Neural progenitor cell (in vitro differentiated cells): ENCODE measurements around the gene CD300LG. TPM values are rescaled to one million over a fixed set of nuclear protein-coding genes. Genes with fewer than 3 reads are reported as not detected.

Experiments
- DNase-seq: peaks from one replicate; pipeline ENCODE4 v3.0.0-alpha.2; 2016; ENCODE audit warnings: low spot score
- H2AFZ ChIP-seq: fragments of 200-600 bp; sonication (generic); replicated peaks from 2 replicates; pipeline ENCODE4 v1.6.1; 2016; ENCODE audit warnings: antibody characterized with exemption
- H3F3A ChIP-seq: fragments of 200-600 bp; sonication (generic); 2 replicates; pipeline ENCODE4 v1.6.1; 2016; ENCODE audit warnings: antibody characterized with exemption, low read depth
- H3K27ac ChIP-seq: fragments of 200-600 bp; sonication (generic); 2 replicates; pipeline ENCODE4 v1.5.1; 2016; ENCODE audit warnings: mild to moderate bottlenecking
- H3K27me3 ChIP-seq: fragments of 200-600 bp; sonication (generic); 2 replicates; pipeline ENCODE4 v1.6.1; 2016; ENCODE audit warnings: mild to moderate bottlenecking, moderate library complexity
- H3K36me3 ChIP-seq: fragments of 200-600 bp; sonication (generic); 2 replicates; pipeline ENCODE4 v1.5.1; 2016
- H3K4me1 ChIP-seq: fragments of 200-600 bp; sonication (generic); 2 replicates; pipeline ENCODE4 v1.6.1; 2016; ENCODE audit warnings: mixed run types
- H3K4me2 ChIP-seq: fragments of 200-600 bp; sonication (generic); 2 replicates; pipeline ENCODE4 v1.6.1; 2016
- H3K4me3 ChIP-seq: fragments of 200-600 bp; sonication (generic); 2 replicates; pipeline ENCODE4 v1.5.1; 2016
- H3K79me2 ChIP-seq: fragments of 200-600 bp; sonication (generic); 2 replicates; pipeline ENCODE4 v1.6.1; 2016; ENCODE audit warnings: low read depth
- H3K9ac ChIP-seq: fragments of 200-600 bp; sonication (generic); 2 replicates; pipeline ENCODE4 v1.6.1; 2016
- H3K9me3 ChIP-seq: fragments of 200-600 bp; sonication (generic); 2 replicates; pipeline ENCODE4 v1.5.1; 2016; ENCODE audit warnings: low read depth
- H4K20me1 ChIP-seq: fragments of 200-600 bp; sonication (generic); 2 replicates; pipeline ENCODE4 v1.6.1; 2016; ENCODE audit warnings: low read depth
- H3K27ac Mint-ChIP-seq: 3 replicates; pipeline ENCODE4 v1.8.0; 2021; ENCODE audit warnings: mixed read lengths
- H3K27me3 Mint-ChIP-seq: 2 replicates; pipeline ENCODE4 v1.8.0; 2022; ENCODE audit warnings: low read depth, mild to moderate bottlenecking, inconsistent platforms, moderate library complexity, mixed read lengths; ENCODE audit not compliant: insufficient read depth
- H3K36me3 Mint-ChIP-seq: 3 replicates; pipeline ENCODE4 v1.8.0; 2021; ENCODE audit warnings: mixed read lengths
- H3K4me1 Mint-ChIP-seq: 3 replicates; pipeline ENCODE4 v1.8.0; 2021; ENCODE audit warnings: mixed read lengths
- H3K4me3 Mint-ChIP-seq: 3 replicates; pipeline ENCODE4 v1.8.0; 2021; ENCODE audit warnings: mild to moderate bottlenecking, moderate library complexity, mixed read lengths
- H3K9me3 Mint-ChIP-seq: 3 replicates; pipeline ENCODE4 v1.8.0; 2020; ENCODE audit warnings: mixed read lengths
- CTCF ChIP-seq: fragments of 200-600 bp; sonication (generic); IDR thresholded peaks from 2 replicates; pipeline ENCODE4 v1.5.1; 2017; ENCODE audit warnings: antibody characterized with exemption, mild to moderate bottlenecking
- EZH2 ChIP-seq: fragments of 200-600 bp; sonication (generic); IDR thresholded peaks from 2 replicates; pipeline ENCODE4 v1.6.1; 2017; ENCODE audit warnings: antibody characterized with exemption, mild to moderate bottlenecking, moderate library complexity
- EZH2phosphoT487 ChIP-seq: fragments of 200-600 bp; sonication (generic); IDR thresholded peaks from 2 replicates; pipeline ENCODE4 v1.6.1; 2017; ENCODE audit warnings: antibody characterized with exemption
- total RNA-seq: library from RNA; depleted of rRNA; stranded (reverse); fragments of >200 nt; gene quantifications from 2 replicates; pipeline ENCODE4 v1.2.3, GENCODE V29; 2015; ENCODE audit warnings: low replicate concordance

CD300LG gene
- total RNA-seq, 1 donor from 2014 or later: not detected

- H3K9me3 Mint-ChIP-seq: no peaks in the 10 kb centered on the region
- no peak overlapping the region for H2AFZ ChIP-seq
- H3K9me3 ChIP-seq: no peaks in the 10 kb centered on the region
- peaks cover 52% of the 10 kb centered on the region for H3K4me1 Mint-ChIP-seq
- H3K36me3 Mint-ChIP-seq: peaks cover 5% of the 10 kb centered on the region
- H3K36me3 ChIP-seq: no peaks in the 10 kb centered on the region
- H3F3A ChIP-seq: peaks cover 40% of the 10 kb centered on the region
- peaks cover 10% of the 10 kb centered on the region for H3K79me2 ChIP-seq
- H3K27me3 ChIP-seq: no peaks in the 10 kb centered on the region
- peaks cover 3% of the 10 kb centered on the region for H4K20me1 ChIP-seq
- peak overlapping the region; percentile 86 for H3K4me3 Mint-ChIP-seq
- TF ChIP-seq EZH2phosphoT487 (peak; percentile 75), EZH2 (no peak), CTCF (no peak)
- H3K27ac Mint-ChIP-seq: no peak overlapping the region
- no peak overlapping the region for H3K27ac ChIP-seq
- H3K4me2 ChIP-seq: peak overlapping the region; percentile 84
- no peak overlapping the region for H3K9ac ChIP-seq
- peak overlapping the region; percentile 14 for H3K4me3 ChIP-seq
- peak; percentile 84 for DNase-seq
- peaks cover 48% of the 10 kb centered on the region for H3K4me1 ChIP-seq
- H3K27me3 Mint-ChIP-seq: peaks cover 8% of the 10 kb centered on the region
Measured at GRCh38 chr17:43901861-43902589, 55.0 kb downstream of the CD300LG start.

GRCh38 chr17:43905400-43905984, 58.5 kb downstream of the CD300LG start:
- peaks cover 9% of the 10 kb centered on the region for H3K27me3 Mint-ChIP-seq
- H3K27ac ChIP-seq: no peak overlapping the region
- H4K20me1 ChIP-seq: no peaks in the 10 kb centered on the region
- H3K9me3 Mint-ChIP-seq: no peaks in the 10 kb centered on the region
- no peaks in the 10 kb centered on the region for H3K36me3 ChIP-seq
- H3K36me3 Mint-ChIP-seq: no peaks in the 10 kb centered on the region
- no peak for TF ChIP-seq EZH2
- no peak for TF ChIP-seq EZH2phosphoT487
- no peak for TF ChIP-seq CTCF
- H3K4me3 Mint-ChIP-seq: peak overlapping the region; percentile 90
- H3K27ac Mint-ChIP-seq: no peak overlapping the region
- H3K4me1 Mint-ChIP-seq: peaks cover 47% of the 10 kb centered on the region
- H2AFZ ChIP-seq: peak overlapping the region; percentile 95
- H3K4me3 ChIP-seq: peak overlapping the region; percentile 76
- H3K4me1 ChIP-seq: peaks cover 49% of the 10 kb centered on the region
- peaks cover 64% of the 10 kb centered on the region for H3F3A ChIP-seq
- H3K79me2 ChIP-seq: no peaks in the 10 kb centered on the region
- peak overlapping the region; percentile 93 for H3K4me2 ChIP-seq
- peaks cover 11% of the 10 kb centered on the region for H3K27me3 ChIP-seq
- no peaks in the 10 kb centered on the region for H3K9me3 ChIP-seq
- H3K9ac ChIP-seq: no peak overlapping the region
- peak; percentile 81 for DNase-seq

- Histone ChIP-seq H3K9me3 (no peaks in the 10 kb centered on the region), H3K4me3 (peak overlapping the region; percentile 76), H3K36me3 (no peaks in the 10 kb centered on the region), H3F3A (peaks cover 64% of the 10 kb centered on the region), H3K27me3 (peaks cover 11% of the 10 kb centered on the region), H3K4me2 (peak overlapping the region; percentile 93), H2AFZ (peak overlapping the region; percentile 95), H3K79me2 (no peaks in the 10 kb centered on the region), H3K4me1 (peaks cover 43% of the 10 kb centered on the region), H3K27ac (no peak overlapping the region), H4K20me1 (no peaks in the 10 kb centered on the region), H3K9ac (no peak overlapping the region)
- peaks cover 9% of the 10 kb centered on the region for H3K27me3 Mint-ChIP-seq
- H3K36me3 Mint-ChIP-seq: no peaks in the 10 kb centered on the region
- H3K27ac Mint-ChIP-seq: no peak overlapping the region
- TF ChIP-seq EZH2 (peak; percentile 50), EZH2phosphoT487 (no peak), CTCF (no peak)
- peak; percentile 92 for DNase-seq
- peaks cover 40% of the 10 kb centered on the region for H3K4me1 Mint-ChIP-seq
- peak overlapping the region; percentile 90 for H3K4me3 Mint-ChIP-seq
- no peaks in the 10 kb centered on the region for H3K9me3 Mint-ChIP-seq
Measured at GRCh38 chr17:43905985-43906852, 59.2 kb downstream of the CD300LG start.
